A673 (cell line): ENCODE measurements around the gene CDK17. TPM values are rescaled to one million over a fixed set of nuclear protein-coding genes. Genes with fewer than 3 reads are reported as not detected.

Experiments
- Bru-seq: library from RNA; stranded (reverse); fragments of 400-500 nt; gene quantifications from one replicate; lab custom pipeline; 2021; lab: Mats Ljungman, UMichigan
- BruChase-seq, 2 experiments: library from RNA; stranded (reverse); fragments of 400-500 nt; gene quantifications; one replicate each; lab custom pipeline; 2021; lab: Mats Ljungman, UMichigan
- BruUV-seq: library from RNA; stranded (reverse); fragments of 400-500 nt; replicated peaks from 2 replicates; lab custom pipeline; 2021; lab: Mats Ljungman, UMichigan
- CTCF ChIA-PET: fragments of 300-600 bp; sonication (Branson Sonifier 250); formaldehyde crosslinking; loops from one replicate; lab custom pipeline; 2022; ENCODE audit warnings: antibody characterized with exemption; lab: Charles Lee
- POLR2A ChIA-PET: fragments of 300-600 bp; sonication (Branson Sonifier 250); formaldehyde crosslinking; loops from one replicate; lab custom pipeline; 2022; ENCODE audit warnings: antibody characterized with exemption; ENCODE audit not compliant: low non-redundant PET; lab: Charles Lee
- DNase-seq: peaks from one replicate; pipeline ENCODE4 v3.0.0-alpha.2; 2015; ENCODE audit warnings: low spot score
- H3K27ac ChIP-seq: fragments of 200-600 bp; sonication (generic); 2 replicates; pipeline ENCODE4 v1.5.1; 2016; ENCODE audit warnings: mixed run types, low read depth, mild to moderate bottlenecking, mixed read lengths, antibody characterized with exemption, low read length; ENCODE audit not compliant: poor library complexity, severe bottlenecking
- H3K27me3 ChIP-seq: fragments of 200-600 bp; sonication (generic); replicated peaks from 2 replicates; pipeline ENCODE4 v1.6.1; 2017; ENCODE audit warnings: mixed run types, low read depth, mild to moderate bottlenecking, mixed read lengths, antibody characterized with exemption, low read length; ENCODE audit not compliant: insufficient read depth, poor library complexity
- H3K36me3 ChIP-seq: fragments of 200-600 bp; sonication (generic); 2 replicates; pipeline ENCODE4 v1.6.1; 2016; ENCODE audit warnings: mixed run types, mild to moderate bottlenecking, mixed read lengths, antibody characterized with exemption, low read length; ENCODE audit not compliant: insufficient read depth, poor library complexity, severe bottlenecking
- H3K4me1 ChIP-seq: fragments of 200-600 bp; sonication (generic); 2 replicates; pipeline ENCODE4 v1.6.1; 2017; ENCODE audit warnings: mixed run types, mild to moderate bottlenecking, mixed read lengths, antibody characterized with exemption, low read length; ENCODE audit not compliant: insufficient read depth, poor library complexity, severe bottlenecking
- H3K4me3 ChIP-seq: fragments of 200-600 bp; sonication (generic); 2 replicates; pipeline ENCODE4 v1.5.1; 2016; ENCODE audit warnings: low read depth, mixed run types, mild to moderate bottlenecking, mixed read lengths, low read length; ENCODE audit not compliant: poor library complexity, severe bottlenecking
- H3K9me3 ChIP-seq: fragments of 200-600 bp; sonication (generic); 2 replicates; pipeline ENCODE4 v1.6.1; 2016; ENCODE audit warnings: mixed run types, low read depth, mild to moderate bottlenecking, mixed read lengths, antibody characterized with exemption, low read length; ENCODE audit not compliant: poor library complexity, severe bottlenecking
- EZH2 ChIP-seq: fragments of 200-600 bp; sonication (generic); IDR thresholded peaks from 2 replicates; pipeline ENCODE4 v1.6.1; 2017; ENCODE audit warnings: borderline replicate concordance, low read depth, mild to moderate bottlenecking, mixed read lengths, antibody characterized with exemption, low read length; ENCODE audit not compliant: poor library complexity, severe bottlenecking
- intact Hi-C: fragments of 100-400 bp; cut with micrococcal nuclease; formaldehyde crosslinking; loops from one replicate; pipeline ENCODE4 v1.10.0; 2022; ENCODE audit not compliant: unreplicated experiment
- long read RNA-seq: library from polyadenylated mRNA; stranded (forward); transcript quantifications from one replicate; pipeline ENCODE4 v2.0.0, GENCODE V29; 2022
- total RNA-seq: library from RNA; stranded (reverse); gene quantifications from 2 replicates; pipeline ENCODE4 v1.2.3, GENCODE V29; 2021
- TF ChIP-seq, protein P1 (sequence below): fragments of 300-800, 200-600 bp; sonication (generic); conservative IDR thresholded peaks from 2 replicates; pipeline ENCODE4 v1.5.1; 2017; ENCODE audit warnings: low read depth, mild to moderate bottlenecking, antibody characterized with exemption, low read length, moderate library complexity, mixed read lengths

Gene CDK17
- total RNA-seq (33.2 and 34.8 TPM in 2 replicates), Bru-seq, nascent RNA (percentile 91 among the genes with signal in this experiment), BruChase-seq, experiment 1, labeled RNA remaining after a 2-hour chase (percentile 86 among the genes with signal in this experiment), BruChase-seq, experiment 2, labeled RNA remaining after a 6-hour chase (percentile 75 among the genes with signal in this experiment)
- long read RNA-seq, full-length matches to known transcripts, result 57 of 76 reads
- long read RNA-seq, partial matches to known transcripts, result 4 of 76 reads
- long read RNA-seq, other reads (novel, unspliced or antisense), result 15 of 76 reads

- no peaks in the 10 kb centered on the region for H3K36me3 ChIP-seq
- intact Hi-C loops, result loop anchor here (2.0 to 10.0 kb wide), 4 partner anchors 87 to 337 kb away; partner anchors contain the start of gene CFAP54
- peak within 1 kb of the TSS; percentile 98 for H3K27ac ChIP-seq
- TF ChIP-seq, protein P1, sequence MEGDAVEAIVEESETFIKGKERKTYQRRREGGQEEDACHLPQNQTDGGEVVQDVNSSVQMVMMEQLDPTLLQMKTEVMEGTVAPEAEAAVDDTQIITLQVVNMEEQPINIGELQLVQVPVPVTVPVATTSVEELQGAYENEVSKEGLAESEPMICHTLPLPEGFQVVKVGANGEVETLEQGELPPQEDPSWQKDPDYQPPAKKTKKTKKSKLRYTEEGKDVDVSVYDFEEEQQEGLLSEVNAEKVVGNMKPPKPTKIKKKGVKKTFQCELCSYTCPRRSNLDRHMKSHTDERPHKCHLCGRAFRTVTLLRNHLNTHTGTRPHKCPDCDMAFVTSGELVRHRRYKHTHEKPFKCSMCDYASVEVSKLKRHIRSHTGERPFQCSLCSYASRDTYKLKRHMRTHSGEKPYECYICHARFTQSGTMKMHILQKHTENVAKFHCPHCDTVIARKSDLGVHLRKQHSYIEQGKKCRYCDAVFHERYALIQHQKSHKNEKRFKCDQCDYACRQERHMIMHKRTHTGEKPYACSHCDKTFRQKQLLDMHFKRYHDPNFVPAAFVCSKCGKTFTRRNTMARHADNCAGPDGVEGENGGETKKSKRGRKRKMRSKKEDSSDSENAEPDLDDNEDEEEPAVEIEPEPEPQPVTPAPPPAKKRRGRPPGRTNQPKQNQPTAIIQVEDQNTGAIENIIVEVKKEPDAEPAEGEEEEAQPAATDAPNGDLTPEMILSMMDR, result peak; percentile 39
- TF ChIP-seq EZH2, result no peak
- peaks cover 28% of the 10 kb centered on the region for H3K4me1 ChIP-seq
- CTCF ChIA-PET, result interaction anchor here (0.7 to 0.9 kb wide), 4 partner anchors 50 to 402 kb away, joined by 3 to 5 read pairs (median 3); partner anchors contain the start of gene CFAP54
- POLR2A ChIA-PET, result interaction anchor here (0.6 kb wide), 1 partner anchor 11 kb away, joined by 3 read pairs; no protein-coding TSS in a partner anchor
- DNase-seq, result peak; percentile 93
- peak within 1 kb of the TSS; percentile 86 for H3K4me3 ChIP-seq
- H3K27me3 ChIP-seq, result no peaks in the 10 kb centered on the region
- no peaks in the 10 kb centered on the region for H3K9me3 ChIP-seq
- no TSS peak for BruUV-seq
Observed at GRCh38 chr12:96399919-96400630, at the start of gene CDK17. Gene CDK17, minus strand, starts transcription at chr12:96400439. Its CDS starts 65,603 bp downstream, at chr12:96334836.

DNA sequence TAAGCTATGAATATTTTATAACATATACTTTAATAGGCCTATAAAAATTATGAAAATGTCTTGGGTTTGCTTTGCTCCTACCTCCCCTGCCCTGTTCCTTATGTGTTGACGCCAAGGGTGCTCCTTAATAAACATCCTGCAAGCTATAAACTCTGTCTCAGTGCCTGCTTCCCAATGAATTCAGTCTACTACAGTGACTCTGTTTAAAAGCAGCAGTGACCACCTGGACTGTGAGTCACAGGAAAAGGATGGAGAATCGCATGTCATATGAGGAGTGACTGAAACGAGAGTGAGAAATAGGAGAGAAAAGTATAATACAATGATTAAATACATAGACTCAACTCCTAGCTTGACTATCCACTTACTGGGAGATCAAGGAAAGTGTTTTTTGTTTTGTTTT is 48.1 kb upstream of the CDK17 start:
- intact Hi-C loops, result no loop called here
- H3K4me3 ChIP-seq, result no peak overlapping the region
- no peak for TF ChIP-seq EZH2
- TF ChIP-seq, protein P1, result no peak
- H3K36me3 ChIP-seq, result no peaks in the 10 kb centered on the region
- H3K27me3 ChIP-seq, result no peaks in the 10 kb centered on the region
- no peak overlapping the region for H3K27ac ChIP-seq
- no peak for DNase-seq
- POLR2A ChIA-PET, result no interaction called here
- H3K9me3 ChIP-seq, result no peaks in the 10 kb centered on the region
- CTCF ChIA-PET, result no interaction called here
- no TSS peak for BruUV-seq
- H3K4me1 ChIP-seq, result peaks cover 8% of the 10 kb centered on the region

DNA sequence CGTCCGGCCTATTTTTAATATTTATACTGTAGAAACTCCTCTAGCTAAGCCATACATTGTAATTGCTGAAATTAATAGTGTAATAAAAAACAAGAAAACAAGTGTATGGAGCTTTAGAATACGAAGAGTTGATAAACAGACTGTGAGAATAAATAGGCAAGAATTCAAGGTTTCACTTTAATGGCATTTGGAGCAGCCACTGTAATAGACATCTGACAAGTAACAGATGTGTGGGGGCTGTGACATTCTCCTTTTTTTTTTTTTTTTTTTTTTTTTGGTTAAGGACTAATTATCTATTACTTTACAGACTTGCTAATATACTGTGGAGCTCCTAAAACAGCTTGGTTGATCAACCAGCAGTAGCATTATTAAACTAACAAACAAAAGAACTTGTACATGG is 47.0 kb upstream of the CDK17 start:
- Histone ChIP-seq H3K36me3 (no peaks in the 10 kb centered on the region), H3K9me3 (no peaks in the 10 kb centered on the region), H3K4me1 (peaks cover 8% of the 10 kb centered on the region), H3K4me3 (no peak overlapping the region), H3K27ac (no peak overlapping the region), H3K27me3 (no peaks in the 10 kb centered on the region)
- TF ChIP-seq, protein P1, result no peak
- TF ChIP-seq EZH2, result no peak
- POLR2A ChIA-PET, result no interaction called here
- DNase-seq, result no peak
- no TSS peak for BruUV-seq
- CTCF ChIA-PET, result no interaction called here
- intact Hi-C loops, result no loop called here
